GM18517 (cell line): ENCODE measurements around the gene JAG2.

Experiments used
- ATAC-seq: cut with Tn5 transposase; IDR thresholded peaks from one replicate; pipeline ENCODE4 v1.9.1; 2021; ENCODE audit warnings: mild to moderate bottlenecking, moderate library complexity; ENCODE audit not compliant: unreplicated experiment

The JAG2 gene

DNA sequence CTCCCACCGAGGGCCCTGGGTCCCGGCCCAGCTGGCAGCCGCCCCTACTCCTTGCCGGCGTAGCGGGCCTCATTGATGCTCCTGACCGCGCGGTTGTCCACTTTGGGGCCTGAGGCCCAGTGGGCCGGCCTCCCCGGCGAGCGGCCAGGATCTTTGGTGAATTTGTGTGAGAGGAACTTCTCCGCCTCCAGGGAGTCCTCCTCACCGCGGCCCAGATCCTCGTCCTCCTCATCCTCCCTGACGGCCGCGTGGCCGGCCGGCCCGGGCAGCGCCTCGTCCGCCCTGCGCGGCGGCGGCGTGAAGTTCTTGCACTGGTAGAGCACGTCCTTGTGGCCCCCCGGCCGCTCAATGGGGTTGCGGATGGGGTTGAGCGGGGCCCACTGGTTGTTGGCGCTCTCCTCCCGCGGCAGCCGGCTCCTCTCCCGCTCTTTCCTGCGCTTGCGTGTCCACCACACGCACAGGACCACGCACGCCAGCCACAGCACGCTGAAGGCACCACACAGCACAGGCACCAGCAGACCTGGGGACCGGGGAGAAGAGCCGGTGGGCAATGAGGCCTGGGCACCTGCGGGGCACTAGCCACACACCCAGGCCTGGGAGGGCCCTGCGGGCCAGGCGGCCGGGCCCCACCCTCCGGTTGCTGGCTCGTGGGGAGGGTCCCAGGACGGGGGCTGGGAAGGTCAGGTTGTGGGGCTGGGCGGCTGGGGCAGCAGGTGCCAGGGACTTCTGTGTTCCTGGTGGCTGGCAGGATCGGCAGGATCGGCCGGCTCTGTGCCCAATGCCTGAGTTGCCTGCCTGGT lies 25.7 kb downstream of the JAG2 start:
- no peak for ATAC-seq

DNA sequence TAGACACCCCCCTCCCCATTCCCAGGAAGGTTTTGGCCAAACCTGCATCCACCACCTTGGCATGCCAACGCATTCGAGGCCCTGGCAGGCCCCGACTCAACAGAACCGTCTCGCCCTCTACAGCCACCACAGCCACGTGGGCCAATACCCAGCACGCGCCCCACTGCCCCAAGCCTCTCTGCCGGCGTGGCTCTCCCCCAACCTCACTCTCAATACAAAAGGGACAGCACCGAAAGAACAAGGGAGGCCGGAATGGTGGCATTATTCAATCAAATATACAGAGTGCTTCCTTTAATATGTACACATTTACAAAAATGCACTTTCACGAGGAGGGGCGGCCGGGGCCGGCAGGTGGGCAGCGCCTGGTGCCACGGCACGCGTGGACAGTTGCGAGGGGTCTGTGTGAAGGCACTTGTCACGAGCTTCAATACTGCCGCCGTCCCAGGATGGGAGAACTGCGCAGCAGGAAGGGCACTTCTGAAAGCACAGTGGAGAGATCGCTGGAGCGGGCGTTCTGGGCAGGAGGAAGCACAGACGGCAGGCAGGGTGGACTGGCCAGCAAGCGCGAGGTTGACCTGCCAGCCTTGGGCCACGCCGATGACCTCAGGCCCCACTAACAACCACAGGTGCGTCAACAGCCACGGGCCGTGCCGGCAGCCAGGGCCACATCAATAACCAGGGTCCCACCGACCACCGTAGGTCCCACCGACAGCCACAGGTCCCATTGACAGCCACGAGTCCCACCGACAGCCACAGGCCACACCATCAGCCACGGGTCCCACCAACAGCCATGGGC lies 26.9 kb downstream of the JAG2 start:
- no peak for ATAC-seq

DNA sequence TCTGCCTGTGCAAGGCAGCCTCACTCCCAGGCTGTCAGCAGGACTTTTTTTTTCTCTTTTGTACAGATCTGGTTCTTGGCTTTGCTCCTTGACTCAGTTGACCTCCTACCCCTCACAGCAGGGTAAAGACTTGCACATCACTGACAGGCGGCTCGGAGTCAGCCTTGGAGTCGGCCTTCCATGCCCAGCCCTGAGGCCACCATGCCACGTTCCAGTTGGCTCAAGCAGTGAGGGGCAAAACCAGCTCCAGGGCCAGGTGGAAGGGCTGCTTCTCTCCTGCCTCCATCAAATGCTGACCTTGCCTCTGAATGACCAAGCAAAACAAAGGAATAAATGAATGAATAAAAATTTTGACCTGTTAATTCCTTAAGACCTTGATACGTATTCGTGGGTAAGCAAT lies 27.6 kb downstream of the JAG2 start:
- no peak for ATAC-seq

DNA sequence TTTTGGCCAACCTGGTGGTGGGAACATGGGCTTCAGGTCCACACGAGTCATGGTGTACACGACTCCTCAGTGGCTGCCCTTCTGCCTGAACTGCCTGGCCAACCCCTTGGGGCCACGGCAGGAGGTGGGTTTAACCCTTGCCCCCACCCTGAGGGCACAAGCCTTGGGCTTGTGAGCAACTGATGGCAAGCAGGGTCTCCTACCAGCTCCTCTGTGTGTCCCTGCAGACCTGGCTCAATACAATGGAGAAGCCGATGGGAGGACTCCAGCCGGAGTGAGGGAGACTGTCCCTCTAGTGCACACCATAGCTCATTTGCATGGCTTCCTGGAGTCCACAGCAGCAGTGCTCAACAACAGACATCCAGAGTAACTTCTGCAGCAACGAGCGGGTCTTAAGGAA lies 28.0 kb downstream of the JAG2 start:
- ATAC-seq: no peak

DNA sequence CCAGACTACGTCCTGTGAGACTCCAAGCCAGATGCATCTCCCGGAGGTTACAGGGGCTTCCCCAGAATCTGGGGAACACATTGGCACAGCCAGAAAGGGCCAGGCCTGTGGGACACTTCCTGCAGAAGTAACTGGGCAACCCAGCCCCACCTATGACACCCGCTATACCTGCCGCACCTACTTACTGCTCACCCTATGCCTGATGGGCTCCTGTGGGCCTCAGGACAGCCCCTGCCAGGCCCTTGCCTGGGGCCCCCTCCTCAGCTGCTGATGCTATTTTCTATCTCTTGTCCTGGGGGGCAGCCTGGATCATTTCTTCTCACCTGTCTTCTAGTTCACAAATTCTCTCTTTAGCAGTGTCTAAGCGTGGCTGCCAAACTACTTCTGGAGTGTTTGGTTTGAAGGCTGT lies 28.7 kb downstream of the JAG2 start:
- ATAC-seq: no peak

DNA sequence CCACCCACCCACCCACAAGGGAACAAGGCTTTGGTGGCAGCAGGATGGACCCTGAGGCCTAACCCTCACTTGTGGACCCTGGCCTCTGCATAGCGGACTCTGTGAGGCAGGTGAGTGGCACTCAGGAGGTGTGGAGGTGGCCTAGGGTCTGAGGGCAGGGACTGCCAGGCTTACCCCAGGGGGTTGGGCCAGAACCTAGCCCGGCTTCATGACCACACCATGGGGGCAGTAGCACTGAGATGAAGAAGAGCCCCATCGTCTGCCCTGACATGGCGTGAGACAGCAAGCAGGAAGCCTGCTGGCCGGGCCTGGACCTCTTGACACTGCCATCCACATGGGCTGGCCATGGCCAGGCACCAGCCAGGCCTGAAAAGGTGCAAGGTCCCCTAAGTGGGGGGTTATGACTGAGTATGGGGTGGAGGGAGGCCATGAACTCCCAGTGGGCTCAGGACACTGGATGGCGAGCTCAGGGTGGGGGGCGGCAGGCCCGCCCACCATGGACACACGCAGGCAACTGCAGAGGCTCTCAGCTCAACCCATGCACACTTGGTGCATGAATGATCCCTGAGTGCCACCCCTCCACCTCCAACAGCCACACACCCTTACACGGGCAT lies 29.3 kb downstream of the JAG2 start:
- ATAC-seq: no peak

DNA sequence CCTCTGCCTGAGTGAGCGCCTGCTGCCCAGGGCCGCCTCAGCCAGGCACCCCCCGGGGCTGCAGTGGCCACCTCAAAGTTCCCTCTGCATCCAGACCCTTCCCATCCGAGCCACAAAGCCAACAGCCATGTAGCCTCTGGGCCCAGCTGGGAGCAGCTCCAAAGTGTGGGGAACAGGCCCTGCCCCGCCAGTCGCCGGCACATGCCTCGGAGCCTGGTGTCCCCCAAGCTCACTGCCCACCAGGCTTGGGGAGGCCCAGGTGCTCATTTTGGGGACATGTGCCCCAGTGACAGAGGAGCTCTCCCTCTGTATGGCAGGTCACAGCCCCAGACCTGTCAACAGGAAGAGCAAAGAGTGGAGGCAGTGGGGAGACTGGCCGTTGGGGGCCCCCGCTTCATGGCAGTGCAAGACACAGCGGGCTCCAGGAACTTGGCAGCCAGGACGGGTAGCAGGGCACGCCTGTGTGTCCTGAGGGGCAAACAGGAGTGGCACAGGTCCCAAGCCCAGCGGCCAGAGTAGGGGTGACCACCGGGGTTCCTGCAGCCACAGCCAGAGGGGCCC lies 29.9 kb downstream of the JAG2 start:
- ATAC-seq: no peak

DNA sequence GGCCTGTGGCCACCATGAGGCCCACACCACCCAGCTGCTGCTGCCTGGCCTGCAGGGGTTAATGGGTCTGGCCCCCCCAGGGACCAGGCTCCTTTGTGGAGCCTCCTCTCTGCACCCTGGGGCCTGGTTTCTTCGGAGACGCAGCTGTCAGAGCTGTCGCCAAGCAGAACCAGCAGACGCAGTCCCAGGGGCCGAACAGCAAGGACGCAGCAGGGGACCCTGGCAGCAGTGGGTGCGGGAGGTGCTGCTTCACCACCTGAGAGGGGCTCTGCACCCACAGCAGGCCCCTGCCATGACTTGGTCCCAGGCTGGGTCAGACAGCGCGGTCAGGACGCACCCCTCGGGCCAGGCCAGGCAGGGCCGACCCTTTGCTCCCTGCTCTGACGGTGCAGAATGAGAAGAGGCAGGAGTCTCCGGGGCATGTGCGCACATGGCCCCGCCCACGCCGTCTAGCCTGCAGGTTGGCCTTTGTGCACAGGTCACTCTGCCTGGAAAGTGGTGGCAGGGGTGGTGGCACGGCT lies 30.5 kb downstream of the JAG2 start:
- no peak for ATAC-seq

DNA sequence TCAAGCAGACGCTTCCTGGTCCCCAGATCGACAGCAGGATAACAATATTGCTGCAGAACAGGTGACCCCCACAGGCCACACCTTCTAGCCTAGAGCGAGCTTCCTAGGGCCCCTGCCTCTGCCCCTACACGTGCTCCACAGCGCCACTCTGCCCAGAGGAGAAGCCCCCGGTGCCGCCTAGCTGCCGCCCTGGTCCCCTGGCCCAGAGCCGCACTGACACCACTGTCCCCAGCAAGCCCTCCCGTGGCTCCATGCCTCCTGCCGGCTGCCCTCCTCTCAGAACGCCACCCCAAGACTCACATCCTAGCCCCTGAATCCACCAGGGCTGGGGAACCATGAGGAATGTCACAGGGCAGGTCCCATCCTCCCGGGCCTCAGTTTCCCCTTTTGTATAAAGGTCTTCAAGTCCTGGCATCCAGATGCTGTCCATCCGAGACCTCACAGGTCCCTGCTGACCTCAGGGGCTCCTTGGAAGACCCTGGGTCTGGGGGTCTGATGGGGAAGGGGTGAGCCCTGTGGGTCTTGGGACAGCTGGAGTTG lies 31.0 kb downstream of the JAG2 start:
- no peak for ATAC-seq

DNA sequence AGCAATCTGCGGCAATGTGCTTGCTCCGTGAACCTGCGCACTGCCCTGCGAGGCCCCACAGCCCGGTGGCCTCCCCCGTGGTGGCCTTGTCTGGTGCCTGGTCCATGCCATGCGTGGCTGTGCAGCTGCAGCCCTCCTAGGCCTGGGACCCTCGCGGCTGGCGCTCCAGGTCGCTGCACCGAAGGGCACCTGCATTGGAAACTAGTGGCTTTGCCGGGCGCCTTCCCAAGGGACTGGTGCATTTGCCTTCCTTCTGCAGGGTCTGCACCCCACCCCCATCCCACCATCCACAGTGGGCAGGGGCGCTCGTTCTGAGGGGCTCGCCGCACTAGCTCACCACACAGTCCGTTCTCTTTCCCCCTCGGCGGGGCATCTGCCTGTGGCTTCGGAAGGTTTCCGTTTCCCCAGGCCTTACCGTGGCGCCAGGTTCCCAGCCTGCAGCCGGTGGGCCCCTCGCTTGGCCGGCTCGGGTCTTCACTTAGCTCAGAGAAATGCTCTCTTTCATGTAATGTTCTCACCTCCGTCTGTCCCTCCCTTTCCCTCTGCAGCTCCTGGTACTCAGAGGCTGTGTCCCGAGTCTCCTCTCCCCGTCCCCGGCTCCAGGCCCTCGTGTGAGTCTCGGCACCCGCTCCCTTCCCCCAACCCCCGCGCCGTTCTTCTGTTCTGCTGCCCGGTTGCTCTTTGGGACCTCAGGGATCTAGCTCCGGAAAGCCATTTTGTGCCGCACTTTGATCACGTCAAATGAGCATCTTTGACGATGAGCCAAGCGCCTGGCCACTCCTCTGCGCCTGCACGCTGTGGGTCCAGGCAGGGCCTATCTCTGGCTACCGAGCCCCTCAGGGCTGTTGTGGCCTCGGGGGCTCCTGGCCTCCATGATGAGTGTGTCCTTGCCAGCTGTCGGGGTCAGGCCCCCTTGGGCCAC lies 31.9 kb downstream of the JAG2 start:
- no peak for ATAC-seq

DNA sequence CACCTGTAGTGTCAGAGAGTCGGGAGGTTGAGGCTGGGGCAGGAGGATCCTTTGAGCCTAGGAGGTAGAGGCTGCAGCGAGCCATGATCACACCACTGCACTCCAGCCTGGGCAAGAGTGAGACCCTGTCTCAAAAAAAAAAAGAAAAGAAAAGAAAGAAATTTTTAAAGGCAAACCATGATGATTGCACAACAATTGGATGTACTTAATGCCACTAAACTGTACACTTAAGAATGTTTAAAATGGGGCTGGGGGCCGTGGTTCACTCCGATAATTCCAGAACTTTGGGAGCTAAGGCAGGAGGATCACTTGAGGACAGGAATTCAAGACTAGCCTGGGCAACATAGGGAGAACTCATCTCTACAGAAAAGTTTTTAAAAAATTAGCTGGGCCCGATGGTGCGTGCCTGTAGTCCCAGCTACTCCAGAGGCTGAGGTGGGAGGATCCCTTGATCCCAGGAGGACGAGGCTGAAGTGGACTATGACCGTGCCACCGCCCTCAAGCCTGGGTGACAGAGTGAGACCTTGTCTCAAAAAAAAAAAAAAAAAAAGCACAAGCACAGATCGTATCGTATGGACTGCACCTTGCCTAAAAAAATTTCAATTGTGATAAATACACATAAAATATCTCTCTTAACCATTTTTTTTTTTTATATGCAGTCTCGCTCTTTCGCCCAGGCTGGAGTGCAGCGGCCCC lies 32.7 kb downstream of the JAG2 start:
- ATAC-seq: no peak

DNA sequence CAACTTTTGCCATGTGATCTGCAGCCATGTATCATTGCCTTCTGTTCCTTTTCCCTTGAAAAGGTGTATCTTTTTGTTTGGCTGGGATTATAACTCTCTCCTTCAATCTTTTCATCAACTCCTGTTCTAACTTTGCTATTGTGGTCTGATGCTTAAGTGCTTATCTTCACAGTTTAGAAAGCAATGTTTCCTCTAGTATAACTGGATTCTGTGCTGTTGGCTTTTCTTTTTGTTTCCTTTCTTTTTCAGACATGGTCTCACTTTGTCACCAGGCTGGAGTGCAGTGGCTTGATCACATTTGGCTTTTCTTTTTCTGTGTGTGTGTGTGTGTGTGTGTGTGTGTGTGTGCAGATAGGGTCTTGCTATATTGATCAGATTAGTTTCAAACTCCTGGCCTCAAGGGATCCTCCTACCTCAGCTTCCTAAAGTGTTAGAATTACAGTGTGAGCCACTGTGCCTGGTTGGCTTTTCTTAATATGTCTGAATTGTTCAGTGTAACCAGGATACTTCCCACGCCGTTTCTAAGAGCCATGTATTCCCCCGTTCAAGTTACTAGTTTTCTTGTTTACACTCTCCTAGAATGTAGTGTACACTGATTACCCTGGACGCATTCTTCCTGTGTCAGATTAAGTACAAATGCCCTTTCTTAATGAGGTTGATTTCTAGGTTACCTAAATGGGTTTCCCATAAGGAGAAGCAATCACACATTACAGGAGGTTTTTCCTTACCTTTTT lies 35.5 kb downstream of the JAG2 start:
- no peak for ATAC-seq

DNA sequence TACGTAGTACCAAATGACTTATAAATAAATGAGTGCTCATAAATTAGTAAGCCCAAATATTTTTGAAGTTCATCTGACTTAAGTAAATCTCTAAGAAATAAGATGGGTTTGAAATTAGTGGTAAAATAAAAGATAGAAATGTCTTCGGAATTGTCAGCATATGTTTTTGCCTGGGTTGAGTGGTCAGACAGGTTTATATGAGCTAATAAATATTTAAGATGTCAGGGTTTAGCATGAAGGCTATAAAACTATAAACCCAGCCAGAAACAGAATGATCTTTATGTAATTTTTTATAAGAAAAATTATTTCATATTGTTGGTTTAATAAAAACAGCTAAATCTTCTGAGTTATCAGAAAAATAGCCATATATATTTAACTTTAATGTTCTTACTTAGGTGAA lies 37.3 kb downstream of the JAG2 start:
- no peak for ATAC-seq

DNA sequence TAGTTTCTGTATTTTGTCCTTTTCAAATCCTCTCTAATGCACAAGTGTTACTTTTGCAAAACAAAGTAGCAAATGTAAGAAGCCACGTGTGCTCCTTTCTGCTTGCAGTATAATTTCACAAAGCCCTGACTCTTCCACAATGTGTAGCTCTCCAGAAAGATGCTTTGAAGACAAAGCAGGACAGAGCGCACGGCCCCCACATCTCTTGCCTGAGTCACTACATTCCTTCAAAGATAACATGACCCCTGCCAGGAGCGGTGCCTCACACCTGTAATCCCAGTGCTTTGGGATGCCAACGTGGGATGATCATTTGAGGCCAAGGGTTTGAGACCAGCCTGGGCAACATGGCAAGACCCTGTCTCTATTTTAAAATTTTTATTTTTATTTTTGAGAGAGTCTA lies 40.5 kb downstream of the JAG2 start:
- ATAC-seq: no peak

DNA sequence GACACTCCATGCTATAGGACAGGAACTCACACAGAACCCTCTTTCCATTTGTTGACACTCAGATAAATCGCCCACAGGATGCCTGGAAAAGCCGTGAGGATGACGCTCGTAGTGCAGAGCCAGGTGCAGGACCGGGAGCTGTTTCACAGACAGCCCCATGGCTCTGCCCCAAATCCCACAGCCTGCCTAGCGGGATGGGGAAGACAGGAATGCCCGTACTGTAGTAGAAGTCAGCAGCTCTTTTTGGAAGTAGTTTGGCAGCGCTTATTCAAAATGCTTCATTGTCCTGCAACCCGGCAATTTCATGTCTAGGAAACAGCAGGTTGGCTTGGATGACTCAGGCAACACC lies 41.6 kb downstream of the JAG2 start:
- ATAC-seq: no peak

DNA sequence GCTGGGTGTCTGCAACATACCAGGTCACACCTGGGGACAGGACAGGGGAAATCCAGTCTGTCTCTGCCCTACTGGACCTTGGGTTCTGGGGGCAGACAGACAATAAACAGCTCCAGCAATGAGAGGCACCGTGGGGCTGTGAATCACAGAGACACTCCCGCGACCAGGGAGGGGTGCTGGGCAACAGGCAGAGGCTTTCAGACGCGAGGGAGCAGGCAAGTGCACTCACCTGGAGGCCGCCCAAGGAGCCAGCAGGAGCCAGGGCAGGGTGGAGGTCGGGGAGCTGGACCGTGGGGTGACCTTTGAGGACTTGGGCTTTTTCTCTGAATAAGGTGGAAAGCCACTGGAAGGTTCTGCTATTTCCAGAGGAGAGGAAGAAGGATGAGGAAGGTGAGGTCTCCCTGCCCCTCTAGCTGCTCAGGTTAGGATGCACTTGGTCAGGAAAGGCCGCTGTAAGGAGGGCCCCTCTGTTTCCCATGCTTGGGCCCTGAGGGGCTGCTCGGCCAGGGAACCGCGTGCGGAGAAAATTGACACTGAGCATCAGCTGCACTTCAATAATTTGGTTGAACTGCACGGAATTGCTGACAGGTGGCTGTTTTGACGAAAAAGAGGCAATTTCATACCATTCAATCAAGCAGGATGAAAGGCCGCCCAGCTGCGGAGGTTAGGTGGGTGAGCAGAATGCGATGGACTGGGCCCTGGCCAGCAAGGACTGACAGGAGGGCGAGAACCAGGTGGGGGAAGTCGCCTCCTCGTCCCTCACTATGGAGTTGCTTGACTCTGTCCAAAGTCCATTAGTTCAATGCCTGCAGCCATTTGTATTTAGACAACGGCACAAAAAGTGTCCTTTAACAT lies 42.2 kb downstream of the JAG2 start:
- ATAC-seq: no peak

DNA sequence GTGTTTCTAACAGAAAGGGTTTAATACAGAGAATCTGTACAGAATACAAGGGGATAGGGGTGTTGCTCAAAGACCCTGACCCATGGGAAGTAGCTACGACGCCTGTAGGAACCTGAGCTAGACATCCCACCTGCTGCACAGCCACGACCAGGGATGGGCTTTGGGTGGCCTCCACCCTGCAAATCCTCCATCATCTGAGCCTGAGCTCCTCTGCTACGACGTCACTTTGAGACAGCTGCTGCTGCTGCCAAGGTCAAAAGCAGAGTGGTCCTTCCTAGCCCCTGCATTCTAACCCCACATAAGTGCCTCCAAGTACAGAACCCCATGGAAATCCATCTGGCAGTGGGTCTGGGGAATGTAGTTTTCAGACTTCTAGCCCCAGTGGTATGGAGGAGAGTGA lies 43.8 kb downstream of the JAG2 start:
- no peak for ATAC-seq
